ENCODE results near the gene SULF2. TPM values are rescaled to one million over a fixed set of nuclear protein-coding genes. Genes with fewer than 3 reads are reported as not detected.

The SULF2 gene
- total and polyA plus RNA-seq, 8 donors = 11.3 to 42.0 (median 15.8) TPM

DNA sequence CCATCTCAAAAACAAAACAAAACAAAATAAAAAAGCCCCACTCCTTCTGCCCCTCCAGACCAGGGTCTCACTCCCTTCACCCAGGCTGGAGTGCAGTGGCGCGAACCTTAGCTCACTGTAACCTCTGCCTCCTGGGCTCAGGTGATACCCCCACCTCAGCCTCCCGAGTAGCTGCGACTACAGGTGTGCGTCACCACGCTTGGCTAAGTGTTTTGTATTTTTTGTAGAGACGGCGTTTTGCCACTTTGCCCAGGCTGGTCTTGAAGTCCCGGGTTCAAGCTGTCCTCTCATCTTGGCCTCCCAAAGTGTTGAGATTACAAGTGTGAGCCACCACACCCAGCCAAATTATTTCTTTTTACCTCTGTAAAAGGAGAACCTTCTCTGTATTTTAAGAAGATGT, 173.5 kb downstream of the SULF2 start:
- no peak for DNase-seq
- intact Hi-C loops (cut with DNase I) = no loop called here
- no peak for TF ChIP-seq CTCF (IDR thresholded peaks at IDR 0.05)

GRCh38 chr20:47610945-47611250, 174.4 kb downstream of the SULF2 start:
- H3K9me3 ChIP-seq = no peaks in the 10 kb centered on the region
- H3K4me1 ChIP-seq = peaks cover 6 to 45% of the 10 kb centered on the region in 2 donors
- no peak for TF ChIP-seq CTCF (IDR thresholded peaks at IDR 0.05)
- ATAC-seq (no peak), DNase-seq (no peak)
- intact Hi-C loops (cut with DNase I) = no loop called here
- no peaks in the 10 kb centered on the region for H3K27me3 ChIP-seq
- no peaks in the 10 kb centered on the region for H3K36me3 ChIP-seq
- peak overlapping the region; percentile 37 to 55 for H3K27ac ChIP-seq
- H3K4me3 ChIP-seq = no peak overlapping the region

More for the DNA sequence above, 173.5 kb downstream of the SULF2 start:
- peaks cover 2 to 36% of the 10 kb centered on the region in 2 donors for H3K4me1 ChIP-seq
- no peak overlapping the region for H3K27ac ChIP-seq
- no peaks in the 10 kb centered on the region for H3K36me3 ChIP-seq
- no peaks in the 10 kb centered on the region for H3K27me3 ChIP-seq
- ATAC-seq = no peak
- no peaks in the 10 kb centered on the region for H3K9me3 ChIP-seq
- no peak overlapping the region for H3K4me3 ChIP-seq

- Histone ChIP-seq H3K27ac (peak overlapping the region; percentile 37 to 55), H3K36me3 (no peaks in the 10 kb centered on the region), H3K9me3 (no peaks in the 10 kb centered on the region), H3K4me3 (no peak overlapping the region), H3K4me1 (peaks cover 6 to 45% of the 10 kb centered on the region in 2 donors), H3K27me3 (no peaks in the 10 kb centered on the region)
- DNase-seq (peak in 2 of 4 donors; percentile 16 to 46), ATAC-seq (peak; percentile 82)
- intact Hi-C loops (cut with DNase I) = no loop called here
- no peak for TF ChIP-seq CTCF (IDR thresholded peaks at IDR 0.05)
These were observed 174.9 kb downstream of the SULF2 start for GRCh38 chr20:47610247-47610944.

- ATAC-seq (no peak), DNase-seq (no peak)
- Histone ChIP-seq H3K27ac (no peak overlapping the region), H3K36me3 (no peaks in the 10 kb centered on the region), H3K9me3 (no peaks in the 10 kb centered on the region), H3K4me1 (peaks cover 6 to 45% of the 10 kb centered on the region in 2 donors), H3K27me3 (no peaks in the 10 kb centered on the region), H3K4me3 (no peak overlapping the region)
- intact Hi-C loops (cut with DNase I) = loop anchor here in 1 of 2 donors (10.0 kb wide), 1 partner anchor 104 kb away; the partner anchor contains the start of gene NCOA3
- no peak for TF ChIP-seq CTCF (IDR thresholded peaks at IDR 0.05)
These were observed 176.3 kb downstream of the SULF2 start for GRCh38 chr20:47609001-47609400.

Data from left lung (tissue), 10 donors.